ENCODE results near the gene PPP1R1B.

DNA sequence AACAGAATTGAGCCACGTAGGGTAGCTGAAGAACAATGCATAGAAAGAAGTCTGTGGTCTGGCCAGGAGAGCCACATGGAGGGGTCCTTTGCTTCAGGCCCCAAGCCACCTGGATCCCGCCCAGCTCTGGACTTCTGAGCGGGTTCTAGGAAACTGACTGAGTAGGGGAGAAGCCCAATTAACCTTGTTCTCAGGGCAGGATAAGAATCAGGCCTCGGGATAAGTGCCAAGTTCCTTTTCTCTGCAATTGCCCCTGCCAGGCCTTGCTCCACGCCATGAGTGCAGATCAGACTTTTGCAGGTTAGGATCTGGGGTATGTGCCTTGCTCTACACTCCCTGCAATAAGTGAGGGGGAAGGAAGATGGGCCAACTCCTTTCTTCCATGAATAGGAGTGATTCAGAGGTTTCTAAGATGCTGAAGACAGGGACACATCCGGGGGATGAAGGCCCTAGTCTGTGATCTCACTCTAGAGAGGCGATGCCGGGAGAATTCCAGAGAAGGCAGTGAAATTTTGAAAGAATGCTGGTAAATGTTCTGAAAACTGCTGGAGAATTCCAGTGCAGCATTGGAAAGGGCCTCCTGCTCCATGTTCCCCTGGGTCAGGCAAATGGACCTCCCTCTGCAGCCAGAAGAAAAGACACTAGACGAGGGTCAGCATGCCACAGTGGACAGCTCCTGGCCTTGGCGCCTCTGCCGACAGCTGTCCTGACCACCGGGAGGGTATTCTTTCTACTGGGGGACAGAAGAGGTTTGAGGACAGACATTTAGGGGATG is 24.8 kb upstream of the PPP1R1B start:
- TF ChIP-seq, protein P1, sequence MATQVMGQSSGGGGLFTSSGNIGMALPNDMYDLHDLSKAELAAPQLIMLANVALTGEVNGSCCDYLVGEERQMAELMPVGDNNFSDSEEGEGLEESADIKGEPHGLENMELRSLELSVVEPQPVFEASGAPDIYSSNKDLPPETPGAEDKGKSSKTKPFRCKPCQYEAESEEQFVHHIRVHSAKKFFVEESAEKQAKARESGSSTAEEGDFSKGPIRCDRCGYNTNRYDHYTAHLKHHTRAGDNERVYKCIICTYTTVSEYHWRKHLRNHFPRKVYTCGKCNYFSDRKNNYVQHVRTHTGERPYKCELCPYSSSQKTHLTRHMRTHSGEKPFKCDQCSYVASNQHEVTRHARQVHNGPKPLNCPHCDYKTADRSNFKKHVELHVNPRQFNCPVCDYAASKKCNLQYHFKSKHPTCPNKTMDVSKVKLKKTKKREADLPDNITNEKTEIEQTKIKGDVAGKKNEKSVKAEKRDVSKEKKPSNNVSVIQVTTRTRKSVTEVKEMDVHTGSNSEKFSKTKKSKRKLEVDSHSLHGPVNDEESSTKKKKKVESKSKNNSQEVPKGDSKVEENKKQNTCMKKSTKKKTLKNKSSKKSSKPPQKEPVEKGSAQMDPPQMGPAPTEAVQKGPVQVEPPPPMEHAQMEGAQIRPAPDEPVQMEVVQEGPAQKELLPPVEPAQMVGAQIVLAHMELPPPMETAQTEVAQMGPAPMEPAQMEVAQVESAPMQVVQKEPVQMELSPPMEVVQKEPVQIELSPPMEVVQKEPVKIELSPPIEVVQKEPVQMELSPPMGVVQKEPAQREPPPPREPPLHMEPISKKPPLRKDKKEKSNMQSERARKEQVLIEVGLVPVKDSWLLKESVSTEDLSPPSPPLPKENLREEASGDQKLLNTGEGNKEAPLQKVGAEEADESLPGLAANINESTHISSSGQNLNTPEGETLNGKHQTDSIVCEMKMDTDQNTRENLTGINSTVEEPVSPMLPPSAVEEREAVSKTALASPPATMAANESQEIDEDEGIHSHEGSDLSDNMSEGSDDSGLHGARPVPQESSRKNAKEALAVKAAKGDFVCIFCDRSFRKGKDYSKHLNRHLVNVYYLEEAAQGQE (IDR thresholded peaks at IDR 0.05; ENCODE audit: borderline replicate concordance): no peak
- TF ChIP-seq, protein P2, sequence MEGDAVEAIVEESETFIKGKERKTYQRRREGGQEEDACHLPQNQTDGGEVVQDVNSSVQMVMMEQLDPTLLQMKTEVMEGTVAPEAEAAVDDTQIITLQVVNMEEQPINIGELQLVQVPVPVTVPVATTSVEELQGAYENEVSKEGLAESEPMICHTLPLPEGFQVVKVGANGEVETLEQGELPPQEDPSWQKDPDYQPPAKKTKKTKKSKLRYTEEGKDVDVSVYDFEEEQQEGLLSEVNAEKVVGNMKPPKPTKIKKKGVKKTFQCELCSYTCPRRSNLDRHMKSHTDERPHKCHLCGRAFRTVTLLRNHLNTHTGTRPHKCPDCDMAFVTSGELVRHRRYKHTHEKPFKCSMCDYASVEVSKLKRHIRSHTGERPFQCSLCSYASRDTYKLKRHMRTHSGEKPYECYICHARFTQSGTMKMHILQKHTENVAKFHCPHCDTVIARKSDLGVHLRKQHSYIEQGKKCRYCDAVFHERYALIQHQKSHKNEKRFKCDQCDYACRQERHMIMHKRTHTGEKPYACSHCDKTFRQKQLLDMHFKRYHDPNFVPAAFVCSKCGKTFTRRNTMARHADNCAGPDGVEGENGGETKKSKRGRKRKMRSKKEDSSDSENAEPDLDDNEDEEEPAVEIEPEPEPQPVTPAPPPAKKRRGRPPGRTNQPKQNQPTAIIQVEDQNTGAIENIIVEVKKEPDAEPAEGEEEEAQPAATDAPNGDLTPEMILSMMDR (IDR thresholded peaks at IDR 0.05; ENCODE audit: poor library complexity, severe bottlenecking): no peak
- no peak for TF ChIP-seq EP300 (conservative IDR thresholded peaks at IDR 0.05; ENCODE audit: poor library complexity, severe bottlenecking)
- TF ChIP-seq EZH2 (IDR thresholded peaks at IDR 0.05; ENCODE audit: borderline replicate concordance, insufficient read depth, low read length, poor library complexity, severe bottlenecking): no peak
- TF ChIP-seq MXI1 (conservative IDR thresholded peaks at IDR 0.05; ENCODE audit: poor library complexity, severe bottlenecking): no peak
- TF ChIP-seq POLR2AphosphoS5 (IDR thresholded peaks at IDR 0.05): no peak
- TF ChIP-seq RAD21 (conservative IDR thresholded peaks at IDR 0.05): no peak
